Measurements from ENCODE around the gene ZBTB5. TPM values are rescaled to one million over a fixed set of nuclear protein-coding genes. Genes with fewer than 3 reads are reported as not detected.

Gene ZBTB5
- polyA plus RNA-seq, 2 donors = 6.1 to 9.9 TPM

DNA sequence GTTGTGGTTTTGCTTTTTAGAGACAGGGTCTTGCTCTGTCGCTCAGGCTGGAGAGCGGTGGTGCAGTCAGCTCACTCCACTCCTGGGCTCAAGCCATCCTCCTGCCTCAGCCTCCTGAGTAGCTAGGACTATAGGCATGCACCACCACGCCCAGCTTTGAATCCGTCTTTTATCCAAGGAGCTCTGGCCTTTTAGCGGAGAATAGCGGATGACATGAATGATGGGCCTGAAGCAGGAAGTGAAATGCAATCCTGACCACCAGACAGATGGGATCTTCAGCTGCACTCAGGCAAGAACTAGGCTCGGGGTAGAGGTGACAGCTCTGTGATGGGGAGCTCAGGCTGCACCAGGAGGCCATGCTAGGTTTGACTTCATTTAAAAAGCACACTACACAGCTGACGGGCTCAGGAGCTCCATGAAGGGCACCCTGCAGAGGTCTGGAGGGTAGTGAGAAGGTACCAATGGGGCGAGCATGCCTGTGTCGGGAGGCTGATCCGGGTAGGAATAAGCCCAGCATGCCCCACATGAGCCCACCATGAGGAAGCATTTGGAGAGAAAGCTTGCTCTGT is 42.4 kb upstream of the ZBTB5 start:
- Histone ChIP-seq H3K27me3 (ENCODE audit: control insufficient read depth in 1 of 2, insufficient read depth in 2 of 2, low read length in 2 of 2) (no peaks in the 10 kb centered on the region), H3K4me1 (ENCODE audit: control insufficient read depth in 2 of 2, insufficient read depth in 2 of 2, low read length in 1 of 2) (peaks cover 2 to 4% of the 10 kb centered on the region in 2 donors), H3K4me3 (ENCODE audit: low read depth in 1 of 2, low read length in 2 of 2) (no peak overlapping the region), H3K9me3 (ENCODE audit: control insufficient read depth in 2 of 2, insufficient read depth in 1 of 2, low read depth in 1 of 2, low read length in 1 of 2) (no peaks in the 10 kb centered on the region), H3K27ac (ENCODE audit: low read depth in 2 of 2, low read length in 1 of 2) (no peak overlapping the region), H3K36me3 (ENCODE audit: control insufficient read depth in 2 of 2, insufficient read depth in 2 of 2, low read length in 1 of 2) (peaks cover 12 to 16% of the 10 kb centered on the region in 2 donors)
- 93 to 94% methylated on average over 11 of the region's 11 CpGs for WGBS, 2 donors

- H3K27ac ChIP-seq (ENCODE audit: low read depth in 2 of 2, low read length in 1 of 2) = no peak overlapping the region
- peaks cover 2 to 4% of the 10 kb centered on the region in 2 donors for H3K4me1 ChIP-seq (ENCODE audit: control insufficient read depth in 2 of 2, insufficient read depth in 2 of 2, low read length in 1 of 2)
- 90 to 92% methylated on average over 5 of the region's 5 CpGs for WGBS, 2 donors
- no peak overlapping the region for H3K4me3 ChIP-seq (ENCODE audit: low read depth in 1 of 2, low read length in 2 of 2)
- peaks cover 21 to 27% of the 10 kb centered on the region in 2 donors for H3K36me3 ChIP-seq (ENCODE audit: control insufficient read depth in 2 of 2, insufficient read depth in 2 of 2, low read length in 1 of 2)
- H3K27me3 ChIP-seq (ENCODE audit: control insufficient read depth in 1 of 2, insufficient read depth in 2 of 2, low read length in 2 of 2) = no peaks in the 10 kb centered on the region
- H3K9me3 ChIP-seq (ENCODE audit: control insufficient read depth in 2 of 2, insufficient read depth in 1 of 2, low read depth in 1 of 2, low read length in 1 of 2) = no peaks in the 10 kb centered on the region
These were observed 39.4 kb upstream of the ZBTB5 start for GRCh38 chr9:37504605-37505004.

DNA sequence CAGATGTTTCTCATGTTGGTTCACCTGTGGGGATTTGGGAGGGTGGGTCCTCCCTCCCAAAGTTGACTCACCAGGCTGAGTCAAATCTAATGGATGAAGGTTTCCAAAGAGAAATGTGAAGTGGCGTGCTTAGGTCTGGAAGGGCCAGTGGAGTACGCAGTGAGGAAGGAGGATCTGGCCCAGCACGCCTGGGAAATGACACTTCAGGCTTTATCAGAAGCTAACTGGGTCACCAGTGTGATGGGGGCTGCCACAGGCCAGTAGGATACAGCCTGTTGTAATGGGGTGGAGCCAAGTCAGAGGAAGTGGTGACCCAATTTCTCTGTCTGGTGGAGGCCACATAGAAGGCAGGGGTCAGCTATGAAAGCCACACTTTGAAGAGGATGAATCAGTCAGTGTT is 38.5 kb upstream of the ZBTB5 start:
- peaks cover 21 to 31% of the 10 kb centered on the region in 2 donors for H3K36me3 ChIP-seq (ENCODE audit: control insufficient read depth in 2 of 2, insufficient read depth in 2 of 2, low read length in 1 of 2)
- H3K4me1 ChIP-seq (ENCODE audit: control insufficient read depth in 2 of 2, insufficient read depth in 2 of 2, low read length in 1 of 2) = peaks cover 2 to 4% of the 10 kb centered on the region in 2 donors
- no peaks in the 10 kb centered on the region for H3K27me3 ChIP-seq (ENCODE audit: control insufficient read depth in 1 of 2, insufficient read depth in 2 of 2, low read length in 2 of 2)
- H3K4me3 ChIP-seq (ENCODE audit: low read depth in 1 of 2, low read length in 2 of 2) = no peak overlapping the region
- no peaks in the 10 kb centered on the region for H3K9me3 ChIP-seq (ENCODE audit: control insufficient read depth in 2 of 2, insufficient read depth in 1 of 2, low read depth in 1 of 2, low read length in 1 of 2)
- WGBS, 2 donors = 69 to 83% methylated on average over 3 of the region's 3 CpGs
- peak overlapping the region in 1 of 2 donors; percentile 66 for H3K27ac ChIP-seq (ENCODE audit: low read depth in 2 of 2, low read length in 1 of 2)

DNA sequence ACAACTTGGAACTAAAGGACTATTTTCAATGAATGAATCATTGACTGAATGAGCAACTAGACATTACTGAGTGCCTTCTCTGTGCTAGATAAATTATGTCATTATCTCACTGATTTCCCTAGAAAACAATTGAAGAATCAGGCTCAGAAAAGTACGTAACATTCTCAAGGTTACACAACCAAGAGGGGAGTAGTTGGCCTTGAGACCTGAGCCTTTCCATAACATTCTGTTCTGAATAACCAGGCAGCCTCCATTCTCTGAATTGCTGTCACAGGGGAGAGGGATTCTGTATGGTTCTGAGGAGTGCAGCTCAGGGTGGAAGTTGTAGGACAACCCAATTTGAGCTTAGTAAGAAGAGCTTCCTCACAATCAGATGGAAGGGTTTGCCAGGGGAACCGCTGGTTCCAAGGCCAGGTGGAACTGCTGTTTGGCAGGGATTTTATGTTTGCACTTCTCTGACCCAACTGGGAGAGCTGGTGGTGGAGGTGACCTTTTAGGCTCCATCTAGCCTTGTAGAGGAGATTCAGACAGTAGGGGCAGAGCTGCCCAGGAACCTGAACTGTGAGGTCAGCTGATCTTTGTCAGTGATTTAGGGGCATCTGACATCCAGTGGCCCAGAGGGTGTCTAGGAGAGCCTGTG is 36.8 kb upstream of the ZBTB5 start:
- Histone ChIP-seq H3K4me1 (ENCODE audit: control insufficient read depth in 2 of 2, insufficient read depth in 2 of 2, low read length in 1 of 2) (peaks cover 1 to 2% of the 10 kb centered on the region in 2 donors), H3K27ac (ENCODE audit: low read depth in 2 of 2, low read length in 1 of 2) (no peak overlapping the region), H3K27me3 (ENCODE audit: control insufficient read depth in 1 of 2, insufficient read depth in 2 of 2, low read length in 2 of 2) (no peaks in the 10 kb centered on the region), H3K4me3 (ENCODE audit: low read depth in 1 of 2, low read length in 2 of 2) (no peak overlapping the region), H3K9me3 (ENCODE audit: control insufficient read depth in 2 of 2, insufficient read depth in 1 of 2, low read depth in 1 of 2, low read length in 1 of 2) (no peaks in the 10 kb centered on the region), H3K36me3 (ENCODE audit: control insufficient read depth in 2 of 2, insufficient read depth in 2 of 2, low read length in 1 of 2) (peaks cover 15 to 33% of the 10 kb centered on the region in 2 donors)
- WGBS, 2 donors = 73 to 81% methylated on average over 2 of the region's 2 CpGs

DNA sequence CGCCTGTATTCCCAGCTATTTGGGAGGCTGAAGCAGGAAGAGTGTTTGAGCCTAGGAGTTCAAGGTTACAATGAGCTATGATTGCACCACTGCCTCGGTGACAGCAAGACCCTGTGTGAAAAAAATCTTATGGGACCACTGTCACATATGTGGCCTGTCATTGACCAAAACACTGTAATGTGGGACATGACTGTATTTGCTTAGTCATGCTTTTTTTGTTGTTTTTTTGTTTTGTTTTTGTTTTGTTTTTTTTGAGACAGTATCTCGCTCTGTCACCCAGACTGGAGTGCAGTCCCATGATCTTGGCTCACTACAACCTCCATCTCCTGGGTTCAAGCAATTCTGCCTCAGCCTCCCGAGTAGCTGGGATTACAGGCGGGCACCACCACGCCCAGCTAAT is 34.0 kb upstream of the ZBTB5 start:
- Histone ChIP-seq H3K4me1 (ENCODE audit: control insufficient read depth in 2 of 2, insufficient read depth in 2 of 2, low read length in 1 of 2) (no peaks in the 10 kb centered on the region), H3K27me3 (ENCODE audit: control insufficient read depth in 1 of 2, insufficient read depth in 2 of 2, low read length in 2 of 2) (no peaks in the 10 kb centered on the region), H3K36me3 (ENCODE audit: control insufficient read depth in 2 of 2, insufficient read depth in 2 of 2, low read length in 1 of 2) (peaks cover 28 to 39% of the 10 kb centered on the region in 2 donors), H3K27ac (ENCODE audit: low read depth in 2 of 2, low read length in 1 of 2) (no peak overlapping the region), H3K4me3 (ENCODE audit: low read depth in 1 of 2, low read length in 2 of 2) (no peak overlapping the region), H3K9me3 (ENCODE audit: control insufficient read depth in 2 of 2, insufficient read depth in 1 of 2, low read depth in 1 of 2, low read length in 1 of 2) (no peaks in the 10 kb centered on the region)
- WGBS, 2 donors = 87 to 97% methylated on average over 6 of the region's 6 CpGs

DNA sequence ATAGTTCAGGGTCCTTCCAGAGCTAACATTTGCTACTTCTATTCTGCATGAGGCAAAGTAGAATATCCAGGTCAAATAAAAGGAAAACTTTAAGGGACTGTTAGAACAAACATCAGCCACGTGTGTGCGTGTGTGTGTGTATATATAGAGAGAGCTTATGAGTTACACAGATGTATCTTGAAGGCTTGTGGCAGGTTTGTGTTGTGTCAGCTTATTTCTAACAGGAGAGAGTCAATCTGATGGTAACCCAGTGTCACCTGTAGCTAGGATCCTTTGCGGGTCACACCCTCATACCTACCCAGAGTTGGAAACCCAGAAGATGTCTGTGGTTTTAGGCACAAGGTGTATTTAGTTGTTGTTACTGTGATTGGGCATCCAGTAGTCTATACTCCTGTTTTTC is 33.2 kb upstream of the ZBTB5 start:
- Histone ChIP-seq H3K9me3 (ENCODE audit: control insufficient read depth in 2 of 2, insufficient read depth in 1 of 2, low read depth in 1 of 2, low read length in 1 of 2) (no peaks in the 10 kb centered on the region), H3K36me3 (ENCODE audit: control insufficient read depth in 2 of 2, insufficient read depth in 2 of 2, low read length in 1 of 2) (peaks cover 31 to 44% of the 10 kb centered on the region in 2 donors), H3K4me1 (ENCODE audit: control insufficient read depth in 2 of 2, insufficient read depth in 2 of 2, low read length in 1 of 2) (no peaks in the 10 kb centered on the region), H3K4me3 (ENCODE audit: low read depth in 1 of 2, low read length in 2 of 2) (no peak overlapping the region), H3K27ac (ENCODE audit: low read depth in 2 of 2, low read length in 1 of 2) (no peak overlapping the region), H3K27me3 (ENCODE audit: control insufficient read depth in 1 of 2, insufficient read depth in 2 of 2, low read length in 2 of 2) (no peaks in the 10 kb centered on the region)
- 55 to 93% methylated on average over 3 of the region's 3 CpGs for WGBS, 2 donors

- Histone ChIP-seq H3K27me3 (ENCODE audit: control insufficient read depth in 1 of 2, insufficient read depth in 2 of 2, low read length in 2 of 2) (no peaks in the 10 kb centered on the region), H3K9me3 (ENCODE audit: control insufficient read depth in 2 of 2, insufficient read depth in 1 of 2, low read depth in 1 of 2, low read length in 1 of 2) (no peaks in the 10 kb centered on the region), H3K36me3 (ENCODE audit: control insufficient read depth in 2 of 2, insufficient read depth in 2 of 2, low read length in 1 of 2) (peaks cover 27 to 42% of the 10 kb centered on the region in 2 donors), H3K4me1 (ENCODE audit: control insufficient read depth in 2 of 2, insufficient read depth in 2 of 2, low read length in 1 of 2) (no peaks in the 10 kb centered on the region), H3K27ac (ENCODE audit: low read depth in 2 of 2, low read length in 1 of 2) (no peak overlapping the region), H3K4me3 (ENCODE audit: low read depth in 1 of 2, low read length in 2 of 2) (no peak overlapping the region)
- 100% methylated on average over 3 of the region's 3 CpGs for WGBS, 2 donors
These were observed 32.1 kb upstream of the ZBTB5 start for GRCh38 chr9:37497320-37497719.

GRCh38 chr9:37496020-37496419 is 30.8 kb upstream of the ZBTB5 start:
- H3K36me3 ChIP-seq (ENCODE audit: control insufficient read depth in 2 of 2, insufficient read depth in 2 of 2, low read length in 1 of 2) = peaks cover 22 to 37% of the 10 kb centered on the region in 2 donors
- no peak overlapping the region for H3K4me3 ChIP-seq (ENCODE audit: low read depth in 1 of 2, low read length in 2 of 2)
- 75 to 83% methylated on average over 4 of the region's 4 CpGs for WGBS, 2 donors
- no peak overlapping the region for H3K27ac ChIP-seq (ENCODE audit: low read depth in 2 of 2, low read length in 1 of 2)
- H3K27me3 ChIP-seq (ENCODE audit: control insufficient read depth in 1 of 2, insufficient read depth in 2 of 2, low read length in 2 of 2) = no peaks in the 10 kb centered on the region
- H3K4me1 ChIP-seq (ENCODE audit: control insufficient read depth in 2 of 2, insufficient read depth in 2 of 2, low read length in 1 of 2) = no peaks in the 10 kb centered on the region
- no peaks in the 10 kb centered on the region for H3K9me3 ChIP-seq (ENCODE audit: control insufficient read depth in 2 of 2, insufficient read depth in 1 of 2, low read depth in 1 of 2, low read length in 1 of 2)

DNA sequence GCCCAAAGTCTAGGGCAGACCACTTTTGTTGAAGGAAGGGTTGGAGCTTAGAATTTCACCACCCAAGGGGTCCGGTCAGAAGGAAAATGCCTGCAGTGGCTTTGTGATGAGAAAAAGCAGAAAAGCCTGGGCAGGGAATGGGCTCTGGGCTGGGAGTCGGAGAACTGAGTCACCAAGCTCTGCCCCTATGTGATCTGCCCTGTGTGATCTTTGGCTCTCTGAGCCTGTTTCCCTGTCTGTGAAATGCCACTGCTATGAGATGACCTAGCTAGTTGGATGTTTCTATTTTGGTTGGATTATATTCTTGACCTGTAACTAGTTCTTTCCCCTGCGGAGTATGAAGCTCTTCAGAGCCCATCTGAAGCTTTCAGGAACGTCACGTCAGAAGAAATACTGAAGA is 30.3 kb upstream of the ZBTB5 start:
- no peak overlapping the region for H3K4me3 ChIP-seq (ENCODE audit: low read depth in 1 of 2, low read length in 2 of 2)
- WGBS, 2 donors = 92 to 93% methylated on average over 5 of the region's 5 CpGs
- H3K4me1 ChIP-seq (ENCODE audit: control insufficient read depth in 2 of 2, insufficient read depth in 2 of 2, low read length in 1 of 2) = no peaks in the 10 kb centered on the region
- no peaks in the 10 kb centered on the region for H3K9me3 ChIP-seq (ENCODE audit: control insufficient read depth in 2 of 2, insufficient read depth in 1 of 2, low read depth in 1 of 2, low read length in 1 of 2)
- H3K27me3 ChIP-seq (ENCODE audit: control insufficient read depth in 1 of 2, insufficient read depth in 2 of 2, low read length in 2 of 2) = no peaks in the 10 kb centered on the region
- peaks cover 21 to 36% of the 10 kb centered on the region in 2 donors for H3K36me3 ChIP-seq (ENCODE audit: control insufficient read depth in 2 of 2, insufficient read depth in 2 of 2, low read length in 1 of 2)
- no peak overlapping the region for H3K27ac ChIP-seq (ENCODE audit: low read depth in 2 of 2, low read length in 1 of 2)

DNA sequence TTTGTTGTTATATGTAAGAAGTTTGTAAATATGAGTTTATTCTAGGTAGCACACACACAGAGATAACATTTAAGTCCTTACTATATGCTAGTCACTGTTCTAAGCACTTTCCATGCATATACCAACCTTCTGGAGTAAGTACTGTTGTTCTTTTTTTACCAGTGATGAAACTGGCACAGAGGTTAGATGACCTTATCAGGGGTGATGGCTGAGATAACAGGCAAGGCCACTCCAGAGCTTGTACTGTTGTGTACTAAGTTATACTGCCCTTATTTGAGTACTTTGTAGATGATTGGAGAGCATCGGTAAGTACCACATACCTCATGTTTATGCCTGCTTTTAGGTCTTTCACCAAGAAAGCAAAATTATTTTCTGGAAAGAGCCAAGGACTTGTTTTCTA is 26.7 kb upstream of the ZBTB5 start:
- peaks cover 21 to 23% of the 10 kb centered on the region in 2 donors for H3K36me3 ChIP-seq (ENCODE audit: control insufficient read depth in 2 of 2, insufficient read depth in 2 of 2, low read length in 1 of 2)
- H3K4me3 ChIP-seq (ENCODE audit: low read depth in 1 of 2, low read length in 2 of 2) = no peak overlapping the region
- 88 to 93% methylated on average over 1 of the region's 1 CpG for WGBS, 2 donors

More for the DNA sequence above, 26.7 kb upstream of the ZBTB5 start:
- peaks cover 0 to 6% of the 10 kb centered on the region in 2 donors for H3K4me1 ChIP-seq (ENCODE audit: control insufficient read depth in 2 of 2, insufficient read depth in 2 of 2, low read length in 1 of 2)
- H3K9me3 ChIP-seq (ENCODE audit: control insufficient read depth in 2 of 2, insufficient read depth in 1 of 2, low read depth in 1 of 2, low read length in 1 of 2) = no peaks in the 10 kb centered on the region
- no peak overlapping the region for H3K27ac ChIP-seq (ENCODE audit: low read depth in 2 of 2, low read length in 1 of 2)
- H3K27me3 ChIP-seq (ENCODE audit: control insufficient read depth in 1 of 2, insufficient read depth in 2 of 2, low read length in 2 of 2) = no peaks in the 10 kb centered on the region

Measured in esophagus (tissue), 2 donors.